ENCODE measurements around the gene SH2D3A.
"Not testable (repeated sequence)": the region's sequence is repeated elsewhere in the genome, so short reads cannot be mapped to it uniquely, and the experiment has no call there.

Gene SH2D3A

GRCh38 chr19:6754653-6755463 is 12.4 kb downstream of the SH2D3A start:
- DNase-seq (ENCODE audit: low read depth): no peak

GRCh38 chr19:6754136-6754535 is 13.1 kb downstream of the SH2D3A start:
- DNase-seq (ENCODE audit: low read depth): no peak

DNA sequence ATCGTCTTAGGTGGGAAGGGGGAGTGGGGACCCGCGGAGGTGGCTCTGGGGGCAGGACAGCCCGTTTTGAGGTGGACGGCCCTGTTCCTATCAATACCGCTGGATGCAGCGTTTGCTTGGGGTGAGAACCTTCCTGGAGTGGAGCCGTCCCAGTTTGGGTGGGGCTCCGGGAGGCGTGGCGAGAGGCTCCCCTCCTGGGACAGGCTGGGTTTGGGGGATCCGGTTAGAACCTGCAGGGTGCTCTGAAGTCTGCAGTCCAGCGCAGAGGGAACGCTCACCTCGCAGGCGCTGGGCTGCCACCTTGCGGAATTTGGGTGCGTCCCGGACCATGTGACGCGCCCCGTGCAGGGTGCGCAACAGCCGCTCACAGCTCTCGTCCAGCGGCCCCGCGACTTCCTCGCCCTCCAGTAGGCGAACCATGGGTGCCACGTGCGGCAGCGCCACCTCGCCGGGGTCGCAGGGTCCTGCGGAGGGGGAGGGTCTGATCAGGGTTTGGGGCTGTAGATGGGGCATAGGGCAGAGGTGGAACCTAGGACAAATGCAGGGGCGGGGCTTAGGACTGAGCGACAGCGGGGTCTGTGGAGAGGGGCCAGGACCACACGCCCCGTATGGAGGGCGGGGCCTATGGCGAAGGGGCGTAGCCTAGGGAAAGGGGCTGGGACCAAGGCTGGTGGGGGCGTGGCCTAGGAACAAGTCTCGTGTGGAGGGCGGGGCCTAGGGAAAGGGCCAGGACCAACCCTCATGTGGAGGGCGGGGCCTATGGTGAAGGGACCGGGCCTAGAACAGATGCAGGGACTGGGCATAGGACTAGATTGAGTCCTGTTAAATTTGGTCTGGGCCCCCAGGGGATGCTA is 13.8 kb downstream of the SH2D3A start:
- DNase-seq (ENCODE audit: low read depth): peak; percentile 75

DNA sequence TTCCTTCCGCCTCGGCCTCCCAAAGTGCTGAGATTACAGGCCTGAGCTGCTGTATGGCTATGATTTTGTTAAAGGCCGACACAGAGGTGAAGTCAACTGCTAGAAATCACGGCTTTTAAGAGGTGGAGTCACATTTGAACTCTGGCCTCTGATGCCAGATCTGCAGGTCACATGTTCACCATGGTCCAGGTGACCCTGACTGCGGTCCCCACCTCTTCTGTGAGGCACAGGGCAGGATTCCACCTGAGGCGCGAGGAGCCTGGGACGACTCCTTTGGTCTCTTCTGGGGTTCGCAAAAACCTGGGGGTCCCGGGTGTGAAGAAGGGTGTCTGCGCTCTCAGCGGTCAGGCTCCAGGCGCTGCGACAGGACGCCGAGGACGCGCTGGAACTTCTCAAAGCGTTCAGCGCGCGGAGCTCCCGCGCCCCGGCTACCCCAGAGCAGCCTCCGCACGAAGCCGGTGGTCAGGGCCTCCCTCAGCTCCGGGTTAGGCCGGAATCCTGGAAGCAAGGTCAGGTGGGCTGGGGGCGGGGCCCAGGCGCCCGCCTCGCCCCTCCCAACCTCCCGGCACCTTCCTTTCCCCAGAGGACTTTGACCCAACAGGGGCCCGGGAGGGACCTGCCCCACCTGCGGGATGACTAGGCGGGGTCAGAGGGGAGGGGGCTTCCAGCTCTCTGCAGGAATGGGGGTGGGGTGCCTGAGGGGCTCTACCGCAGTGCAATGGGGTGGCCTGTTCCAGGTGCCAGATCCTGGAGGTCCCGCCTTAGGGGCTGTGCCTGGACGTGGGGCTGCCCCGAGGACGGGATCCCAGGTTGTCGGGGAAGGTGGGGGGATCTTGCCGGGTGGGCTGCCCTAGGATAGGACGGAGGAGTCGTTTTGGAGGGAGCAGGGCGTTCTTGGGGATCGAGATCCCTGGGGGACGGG is 14.7 kb downstream of the SH2D3A start:
- DNase-seq (ENCODE audit: low read depth): no peak

DNA sequence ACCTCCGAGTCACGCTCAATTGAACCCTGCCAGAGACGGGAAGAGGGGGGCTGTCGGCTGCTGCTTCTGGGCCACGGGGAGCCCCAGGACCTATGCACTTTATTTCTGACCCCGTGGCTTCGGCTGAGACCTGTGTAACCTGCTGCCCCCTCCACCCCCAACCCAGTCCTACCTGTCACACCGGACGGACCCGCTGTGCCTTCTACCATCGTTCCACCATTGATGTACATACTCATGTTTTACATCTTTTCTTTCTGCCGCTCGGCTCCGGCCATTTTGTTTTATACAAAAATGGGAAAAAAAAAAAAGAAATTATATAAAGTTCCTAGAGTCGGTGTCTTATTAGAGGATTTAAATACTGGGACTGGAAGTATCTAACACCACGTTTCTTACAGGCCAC is 16.0 kb downstream of the SH2D3A start:
- no peak for DNase-seq (ENCODE audit: low read depth)

- DNase-seq (ENCODE audit: low read depth): no peak
Observed at GRCh38 chr19:6750062-6750461, 17.2 kb downstream of the SH2D3A start.

- DNase-seq (ENCODE audit: low read depth): not testable (repeated sequence)
Observed at GRCh38 chr19:6748543-6748942, 18.7 kb downstream of the SH2D3A start.

- DNase-seq (ENCODE audit: low read depth): no peak
Observed at GRCh38 chr19:6745965-6746364, 21.3 kb downstream of the SH2D3A start.

- peak; percentile 89 for DNase-seq (ENCODE audit: low read depth)
Observed at GRCh38 chr19:6744381-6745301, 22.6 kb downstream of the SH2D3A start.

GRCh38 chr19:6743714-6744380 is 23.4 kb downstream of the SH2D3A start:
- peak; percentile 53 for DNase-seq (ENCODE audit: low read depth)

- no peak for DNase-seq (ENCODE audit: low read depth)
Observed at GRCh38 chr19:6743066-6743465, 24.2 kb downstream of the SH2D3A start.

DNA sequence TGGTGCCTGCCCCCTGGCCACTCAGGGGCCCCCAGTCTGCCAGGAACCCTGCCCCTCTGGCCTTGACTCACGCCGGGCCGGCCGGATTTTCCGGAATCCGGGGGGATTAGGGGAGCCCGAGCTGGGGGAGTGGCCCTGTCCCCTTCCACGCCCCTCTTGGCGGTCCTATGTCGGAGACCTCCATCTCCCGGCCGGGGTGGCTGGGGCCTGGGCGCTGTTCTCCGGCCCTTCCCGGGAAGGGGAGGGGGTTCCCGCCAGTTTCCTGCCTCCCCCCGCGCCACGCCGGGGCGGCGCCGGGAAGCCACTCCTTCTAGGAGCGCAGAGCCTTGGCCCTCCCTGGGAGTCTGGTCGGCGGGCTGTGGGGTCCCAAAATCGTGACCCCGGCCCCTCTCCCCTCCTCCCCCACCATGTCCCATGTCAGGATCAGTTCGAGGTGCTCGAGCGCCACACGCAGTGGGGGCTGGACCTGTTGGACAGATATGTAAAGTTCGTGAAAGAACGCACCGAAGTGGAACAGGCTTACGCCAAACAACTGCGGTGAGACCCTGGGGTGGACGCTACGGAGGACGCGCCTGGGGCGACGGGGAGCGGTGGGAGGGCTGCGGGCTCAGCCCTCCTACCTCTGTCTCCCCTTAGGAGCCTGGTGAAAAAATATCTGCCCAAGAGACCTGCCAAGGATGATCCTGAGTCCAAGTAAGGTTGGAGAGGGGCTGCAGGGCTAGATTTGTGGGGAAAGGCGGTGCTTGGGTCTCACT is 26.5 kb downstream of the SH2D3A start:
- peak; percentile 33 for DNase-seq (ENCODE audit: low read depth)

- DNase-seq (ENCODE audit: low read depth): no peak
Observed at GRCh38 chr19:6739883-6740588, 27.2 kb downstream of the SH2D3A start.

- peak; percentile 68 for DNase-seq (ENCODE audit: low read depth)
Observed at GRCh38 chr19:6739390-6739882, 27.8 kb downstream of the SH2D3A start, which contains the start of gene TRIP10. TSS of gene TRIP10 (plus strand) at chr19:6739680. CDS start at chr19:6739762, 82 bp downstream.

GRCh38 chr19:6738787-6739389 is 28.3 kb downstream of the SH2D3A start:
- peak; percentile 47 for DNase-seq (ENCODE audit: low read depth)

GRCh38 chr19:6737873-6738786 is 29.1 kb downstream of the SH2D3A start:
- DNase-seq (ENCODE audit: low read depth): peak; percentile 86

DNA sequence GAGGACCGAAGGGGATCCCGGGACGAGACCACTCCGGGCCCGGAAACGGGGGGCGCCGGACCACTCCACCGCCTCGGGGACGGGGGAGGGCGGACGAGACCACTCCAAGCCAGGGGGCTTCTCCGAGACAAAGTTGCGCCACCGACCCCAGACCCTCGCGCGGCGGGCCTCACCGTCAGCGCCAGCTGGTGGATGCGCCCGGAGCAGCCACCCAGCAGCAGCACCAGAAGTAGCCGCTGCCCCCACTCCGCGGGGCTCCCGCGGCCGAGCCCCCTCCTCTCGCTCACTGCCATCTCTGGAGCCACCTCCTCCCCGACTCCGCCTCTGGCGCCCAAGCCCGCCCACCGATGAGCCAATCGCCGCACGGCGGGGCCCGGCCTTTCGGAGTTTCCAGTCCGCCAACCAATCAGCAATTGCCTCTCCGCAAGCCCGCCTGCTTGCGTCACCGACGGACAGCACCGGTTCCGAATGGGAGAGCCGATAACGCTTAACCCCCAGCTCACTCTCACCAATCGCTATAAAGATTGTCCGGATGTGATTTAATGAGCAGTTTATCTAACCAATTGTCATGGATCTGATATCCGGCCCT is 29.9 kb downstream of the SH2D3A start, which contains the start of gene GPR108:
GPR108 (minus strand) TSS at position 297 of the 589 bp plus-strand sequence; CDS start at position 293, 4 bp downstream.
- DNase-seq (ENCODE audit: low read depth): peak; percentile 100

All from iris pigment epithelial cell (primary cell).